AG09309 (cell line): ENCODE data around the gene LSMEM2.

Experiments
- DNase-seq: peaks from one replicate; pipeline ENCODE4 v3.0.0-alpha.2; 2010; ENCODE audit warnings: low read depth
- H3K4me3 ChIP-seq: 2 replicates; pipeline ENCODE4 v1.5.1; 2011; ENCODE audit warnings: mild to moderate bottlenecking, low read depth, low read length, moderate library complexity; ENCODE audit not compliant: control insufficient read depth
- TF ChIP-seq, protein P1 (sequence below): IDR thresholded peaks from 2 replicates; pipeline ENCODE4 v1.5.1; 2011; ENCODE audit warnings: mild to moderate bottlenecking, low read depth, low read length, inconsistent platforms; ENCODE audit not compliant: insufficient read depth, control insufficient read depth; ENCODE audit errors: missing control alignments

LSMEM2 gene

DNA sequence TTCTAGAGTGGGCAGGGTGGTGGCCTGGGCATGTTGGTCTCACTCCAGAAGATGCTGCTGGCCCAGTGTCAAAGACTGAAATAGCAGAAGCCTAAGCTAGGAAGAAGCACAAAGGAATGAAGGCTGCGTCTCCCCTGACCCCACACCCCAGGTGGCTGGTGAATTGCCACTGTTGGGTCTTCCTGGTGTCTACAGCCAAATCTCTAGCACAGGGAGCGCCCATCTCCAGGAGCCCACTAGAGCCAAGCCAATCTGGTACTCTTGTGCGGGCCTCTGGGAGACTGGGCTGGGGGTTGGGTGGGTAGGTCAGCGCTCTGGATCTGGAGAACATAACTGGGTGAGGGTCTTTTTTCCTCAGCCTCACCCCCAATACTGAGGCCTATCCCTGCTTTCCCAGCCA is 48.2 kb downstream of the LSMEM2 start:
- TF ChIP-seq, protein P1, sequence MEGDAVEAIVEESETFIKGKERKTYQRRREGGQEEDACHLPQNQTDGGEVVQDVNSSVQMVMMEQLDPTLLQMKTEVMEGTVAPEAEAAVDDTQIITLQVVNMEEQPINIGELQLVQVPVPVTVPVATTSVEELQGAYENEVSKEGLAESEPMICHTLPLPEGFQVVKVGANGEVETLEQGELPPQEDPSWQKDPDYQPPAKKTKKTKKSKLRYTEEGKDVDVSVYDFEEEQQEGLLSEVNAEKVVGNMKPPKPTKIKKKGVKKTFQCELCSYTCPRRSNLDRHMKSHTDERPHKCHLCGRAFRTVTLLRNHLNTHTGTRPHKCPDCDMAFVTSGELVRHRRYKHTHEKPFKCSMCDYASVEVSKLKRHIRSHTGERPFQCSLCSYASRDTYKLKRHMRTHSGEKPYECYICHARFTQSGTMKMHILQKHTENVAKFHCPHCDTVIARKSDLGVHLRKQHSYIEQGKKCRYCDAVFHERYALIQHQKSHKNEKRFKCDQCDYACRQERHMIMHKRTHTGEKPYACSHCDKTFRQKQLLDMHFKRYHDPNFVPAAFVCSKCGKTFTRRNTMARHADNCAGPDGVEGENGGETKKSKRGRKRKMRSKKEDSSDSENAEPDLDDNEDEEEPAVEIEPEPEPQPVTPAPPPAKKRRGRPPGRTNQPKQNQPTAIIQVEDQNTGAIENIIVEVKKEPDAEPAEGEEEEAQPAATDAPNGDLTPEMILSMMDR: no peak
- no peak for DNase-seq

DNA sequence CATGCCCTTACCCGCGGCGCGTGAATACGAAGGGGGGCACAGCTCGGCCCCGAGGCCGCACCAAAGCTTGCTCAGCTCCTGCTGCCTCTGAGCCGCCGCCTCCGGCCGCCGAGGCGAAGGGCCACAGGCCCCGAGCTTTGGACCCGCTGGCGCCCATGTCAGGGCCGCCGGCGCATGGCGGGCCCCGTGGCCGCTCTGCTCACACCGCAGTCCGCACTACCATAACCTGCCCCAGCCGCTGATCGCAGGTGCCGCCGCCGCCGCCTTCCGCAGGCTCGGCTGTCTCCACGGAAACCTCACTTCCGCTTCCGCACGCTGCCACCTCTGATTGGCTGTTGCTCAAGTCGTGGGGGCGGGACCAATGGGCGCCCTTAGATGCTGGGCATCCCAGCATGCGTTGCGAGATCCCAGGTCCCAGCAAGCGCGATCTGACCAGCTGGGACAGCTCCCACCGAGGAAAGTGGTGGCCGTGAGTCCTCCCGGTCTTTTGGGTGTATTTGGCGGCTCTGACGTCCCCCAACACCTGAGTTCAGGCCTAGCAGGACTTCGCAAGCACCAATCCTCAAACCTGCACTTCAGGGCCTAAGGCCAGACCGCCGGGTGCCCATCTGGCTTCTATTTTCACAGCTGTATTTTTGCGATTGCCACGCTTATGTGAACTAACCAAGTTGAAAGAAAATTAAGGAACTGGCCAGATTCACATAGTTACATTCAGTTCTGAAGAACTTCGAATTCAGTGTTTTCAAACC is 49.2 kb downstream of the LSMEM2 start, which contains the start of gene TUSC2:
TSS of gene TUSC2 (minus strand) at position 281 of the 749 bp plus-strand sequence. CDS start at position 157, 124 bp downstream.
- TF ChIP-seq, protein P1: no peak
- peak; percentile 72 for DNase-seq

More for the DNA sequence above, 48.2 kb downstream of the LSMEM2 start:
- peak overlapping the region; percentile 82 for H3K4me3 ChIP-seq

DNA sequence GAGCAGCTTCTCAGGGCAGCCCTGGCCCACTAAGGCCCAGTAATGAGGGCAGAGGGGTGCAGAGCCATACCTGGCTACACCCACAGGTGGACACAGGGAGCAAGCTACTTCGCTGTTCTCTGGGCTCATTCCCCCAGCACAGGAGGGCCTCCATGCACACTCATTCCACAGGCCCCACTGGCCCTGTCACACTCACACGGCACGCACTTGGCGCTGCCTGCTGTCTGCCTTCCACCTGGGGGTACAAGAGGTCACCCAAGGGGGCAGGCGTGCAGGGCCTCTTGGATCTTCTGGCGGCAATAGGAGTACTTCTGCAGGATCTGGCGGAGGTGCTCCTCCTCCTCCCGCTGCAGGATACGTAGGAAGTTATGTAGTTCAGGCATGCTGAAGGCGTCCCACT is 51.4 kb downstream of the LSMEM2 start:
- TF ChIP-seq, protein P1: no peak
- H3K4me3 ChIP-seq: no peak overlapping the region
- no peak for DNase-seq

More for the DNA sequence above, 49.2 kb downstream of the LSMEM2 start, which contains the start of gene TUSC2:
- H3K4me3 ChIP-seq: peak within 1 kb of the TSS; percentile 82

DNA sequence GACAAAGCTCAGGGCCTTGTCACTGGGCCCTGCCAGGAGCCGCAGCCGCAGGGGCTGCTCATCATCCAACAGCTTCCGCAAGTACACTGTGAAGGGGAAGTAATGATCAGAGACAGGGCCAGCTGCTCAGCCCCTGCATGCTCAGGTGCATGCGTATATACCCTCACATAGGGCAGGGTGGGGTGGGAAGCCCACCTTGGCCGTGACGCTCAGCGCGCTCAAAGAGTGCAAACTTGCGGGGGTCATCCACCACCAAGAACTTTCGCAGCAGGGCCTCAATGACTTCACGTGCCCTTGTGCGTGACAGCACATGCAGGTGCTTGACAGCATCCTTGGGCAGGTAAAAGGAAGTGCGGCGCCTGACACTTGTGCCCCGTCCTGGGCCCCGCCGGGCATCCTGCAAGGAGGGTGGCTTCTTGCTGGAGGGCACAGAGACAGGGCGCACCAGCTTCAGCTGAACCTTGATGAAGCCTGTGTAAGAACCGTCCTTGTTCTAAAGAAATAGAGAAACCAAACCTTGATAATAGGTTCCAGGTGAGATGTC is 52.5 kb downstream of the LSMEM2 start:
- no peak overlapping the region for H3K4me3 ChIP-seq
- no peak for DNase-seq
- TF ChIP-seq, protein P1: no peak

DNA sequence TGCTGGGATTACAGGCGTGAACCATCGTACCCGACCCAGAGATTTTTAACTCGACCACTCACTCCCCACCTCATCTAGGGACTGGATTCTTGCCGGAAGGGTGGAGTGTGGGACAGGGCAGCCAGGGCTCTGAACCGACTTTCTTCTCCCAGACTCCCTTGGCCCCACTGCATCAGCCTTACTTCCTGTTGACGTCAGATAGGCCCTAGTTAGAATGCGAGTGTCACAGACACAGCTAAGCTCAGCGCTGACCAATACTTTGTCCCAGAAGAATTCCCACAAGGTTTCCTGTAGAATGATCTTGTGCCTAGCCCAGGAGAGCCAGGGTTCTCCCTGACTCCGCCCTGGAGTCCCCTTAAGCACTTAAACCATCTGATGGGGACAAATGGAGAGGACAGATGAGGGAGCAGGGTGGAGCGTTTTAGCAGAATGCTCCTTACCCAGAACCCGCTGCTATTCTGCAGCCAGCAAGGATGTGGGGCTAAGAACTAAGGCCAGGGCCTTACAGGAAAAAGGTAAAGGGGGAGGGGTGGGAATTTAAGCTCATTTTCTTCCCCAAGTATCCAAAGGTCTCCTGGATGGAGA is 54.9 kb downstream of the LSMEM2 start:
- peak; percentile 45 for DNase-seq
- TF ChIP-seq, protein P1: no peak
- H3K4me3 ChIP-seq: no peak overlapping the region

DNA sequence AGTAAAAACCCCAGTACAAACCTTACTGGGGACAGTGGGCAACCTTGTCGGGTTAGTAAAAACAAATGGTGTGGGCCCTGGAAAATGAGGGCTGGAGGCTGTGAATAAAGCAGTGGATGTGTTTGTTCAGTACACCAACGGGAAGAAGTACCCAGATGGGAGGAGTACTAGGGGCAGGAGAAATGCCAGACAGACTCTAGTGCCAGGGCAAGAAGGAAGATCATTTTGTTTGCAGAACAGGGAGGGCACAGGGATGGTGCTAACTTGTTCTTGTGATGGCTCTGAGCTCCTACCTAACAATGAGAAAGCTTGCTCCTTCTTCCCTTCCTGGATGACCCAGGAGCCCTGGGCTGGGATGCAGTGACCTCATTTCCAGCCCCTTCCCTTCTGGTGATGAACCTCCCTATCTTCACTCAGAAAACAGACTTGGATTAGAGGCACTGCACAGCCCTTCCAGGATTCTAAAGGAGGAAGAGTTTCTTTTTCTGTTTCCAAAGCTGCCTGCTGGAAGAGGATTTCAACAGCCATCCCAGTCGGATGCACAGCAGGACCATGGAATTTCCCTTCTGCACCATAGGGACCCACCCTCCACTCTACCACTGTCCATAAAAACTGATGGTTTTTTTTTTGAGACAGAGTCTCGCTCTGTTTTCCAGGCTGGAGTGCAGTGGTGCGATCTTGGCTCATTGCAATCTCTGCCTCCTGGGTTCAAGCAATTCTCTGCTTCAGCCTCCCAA is 55.6 kb downstream of the LSMEM2 start:
- no peak for DNase-seq
- no peak overlapping the region for H3K4me3 ChIP-seq
- TF ChIP-seq, protein P1: no peak
